A673 (cell line): ENCODE measurements around the gene PPP2R2D. TPM values are rescaled to one million over a fixed set of nuclear protein-coding genes. Genes with fewer than 3 reads are reported as not detected.

Experiments used
- BruUV-seq: library from RNA; stranded (reverse); fragments of 400-500 nt; replicated peaks from 2 replicates; lab custom pipeline; 2021; lab: Mats Ljungman, UMichigan
- CTCF ChIA-PET: fragments of 300-600 bp; sonication (Branson Sonifier 250); formaldehyde crosslinking; loops from one replicate; lab custom pipeline; 2022; ENCODE audit warnings: antibody characterized with exemption; lab: Charles Lee
- POLR2A ChIA-PET: fragments of 300-600 bp; sonication (Branson Sonifier 250); formaldehyde crosslinking; loops from one replicate; lab custom pipeline; 2022; ENCODE audit warnings: antibody characterized with exemption; ENCODE audit not compliant: low non-redundant PET; lab: Charles Lee
- DNase-seq: peaks from one replicate; pipeline ENCODE4 v3.0.0-alpha.2; 2015; ENCODE audit warnings: low spot score
- H3K27ac ChIP-seq: fragments of 200-600 bp; sonication (generic); 2 replicates; pipeline ENCODE4 v1.5.1; 2016; ENCODE audit warnings: mixed run types, low read depth, mild to moderate bottlenecking, mixed read lengths, antibody characterized with exemption, low read length; ENCODE audit not compliant: poor library complexity, severe bottlenecking
- H3K27me3 ChIP-seq: fragments of 200-600 bp; sonication (generic); replicated peaks from 2 replicates; pipeline ENCODE4 v1.6.1; 2017; ENCODE audit warnings: mixed run types, low read depth, mild to moderate bottlenecking, mixed read lengths, antibody characterized with exemption, low read length; ENCODE audit not compliant: insufficient read depth, poor library complexity
- H3K36me3 ChIP-seq: fragments of 200-600 bp; sonication (generic); 2 replicates; pipeline ENCODE4 v1.6.1; 2016; ENCODE audit warnings: mixed run types, mild to moderate bottlenecking, mixed read lengths, antibody characterized with exemption, low read length; ENCODE audit not compliant: insufficient read depth, poor library complexity, severe bottlenecking
- H3K4me1 ChIP-seq: fragments of 200-600 bp; sonication (generic); 2 replicates; pipeline ENCODE4 v1.6.1; 2017; ENCODE audit warnings: mixed run types, mild to moderate bottlenecking, mixed read lengths, antibody characterized with exemption, low read length; ENCODE audit not compliant: insufficient read depth, poor library complexity, severe bottlenecking
- H3K4me3 ChIP-seq: fragments of 200-600 bp; sonication (generic); 2 replicates; pipeline ENCODE4 v1.5.1; 2016; ENCODE audit warnings: low read depth, mixed run types, mild to moderate bottlenecking, mixed read lengths, low read length; ENCODE audit not compliant: poor library complexity, severe bottlenecking
- H3K9me3 ChIP-seq: fragments of 200-600 bp; sonication (generic); 2 replicates; pipeline ENCODE4 v1.6.1; 2016; ENCODE audit warnings: mixed run types, low read depth, mild to moderate bottlenecking, mixed read lengths, antibody characterized with exemption, low read length; ENCODE audit not compliant: poor library complexity, severe bottlenecking
- CTCF ChIP-seq: fragments of 300-800, 200-600 bp; sonication (generic); conservative IDR thresholded peaks from 2 replicates; pipeline ENCODE4 v1.5.1; 2017; ENCODE audit warnings: low read depth, mild to moderate bottlenecking, antibody characterized with exemption, low read length, moderate library complexity, mixed read lengths
- EZH2 ChIP-seq: fragments of 200-600 bp; sonication (generic); IDR thresholded peaks from 2 replicates; pipeline ENCODE4 v1.6.1; 2017; ENCODE audit warnings: borderline replicate concordance, low read depth, mild to moderate bottlenecking, mixed read lengths, antibody characterized with exemption, low read length; ENCODE audit not compliant: poor library complexity, severe bottlenecking
- intact Hi-C: fragments of 100-400 bp; cut with micrococcal nuclease; formaldehyde crosslinking; loops from one replicate; pipeline ENCODE4 v1.10.0; 2022; ENCODE audit not compliant: unreplicated experiment
- total RNA-seq: library from RNA; stranded (reverse); gene quantifications from 2 replicates; pipeline ENCODE4 v1.2.3, GENCODE V29; 2021

Gene PPP2R2D
- total RNA-seq, 1 experiment from 2014 or later: 49.1 TPM

- no peaks in the 10 kb centered on the region for H3K27me3 ChIP-seq
- TF ChIP-seq CTCF (peak; percentile 85), EZH2 (no peak)
- no peaks in the 10 kb centered on the region for H3K36me3 ChIP-seq
- CTCF ChIA-PET: interaction anchor here (0.6 to 0.7 kb wide), 3 partner anchors 11 to 267 kb away, joined by 3 to 7 read pairs (median 3); no protein-coding TSS in a partner anchor
- intact Hi-C loops: loop anchor here (2.0 to 10.0 kb wide), 2 partner anchors 560 to 1684 kb away; partner anchors contain the start of gene TCERG1L
- H3K4me3 ChIP-seq: no peak overlapping the region
- peaks cover 7% of the 10 kb centered on the region for H3K4me1 ChIP-seq
- POLR2A ChIA-PET: no interaction called here
- no peaks in the 10 kb centered on the region for H3K9me3 ChIP-seq
- no peak overlapping the region for H3K27ac ChIP-seq
- BruUV-seq: no TSS peak
- DNase-seq: peak; percentile 89
Measured at GRCh38 chr10:131874991-131875451, 25.8 kb upstream of the PPP2R2D start.

GRCh38 chr10:131875501-131875900 is 25.3 kb upstream of the PPP2R2D start:
- Histone ChIP-seq H3K4me3 (no peak overlapping the region), H3K36me3 (no peaks in the 10 kb centered on the region), H3K27me3 (no peaks in the 10 kb centered on the region), H3K4me1 (peaks cover 7% of the 10 kb centered on the region), H3K9me3 (no peaks in the 10 kb centered on the region), H3K27ac (no peak overlapping the region)
- intact Hi-C loops: loop anchor here (2.0 to 10.0 kb wide), 2 partner anchors 561 to 1685 kb away; partner anchors contain the start of gene TCERG1L
- ChIA-PET POLR2A (no interaction called here), CTCF (interaction anchor here (0.6 to 0.7 kb wide), 2 partner anchors 10 to 267 kb away, joined by 3 to 7 read pairs; no protein-coding TSS in a partner anchor)
- TF ChIP-seq EZH2 (no peak), CTCF (no peak)
- BruUV-seq: no TSS peak
- DNase-seq: no peak

GRCh38 chr10:131876017-131876416 is 24.8 kb upstream of the PPP2R2D start:
- ChIA-PET CTCF (no interaction called here), POLR2A (no interaction called here)
- no peak for TF ChIP-seq CTCF
- TF ChIP-seq EZH2: no peak
- BruUV-seq: no TSS peak
- intact Hi-C loops: loop anchor here (10.0 kb wide), 1 partner anchor 561 kb away; the partner anchor contains the start of gene TCERG1L
- H3K27ac ChIP-seq: no peak overlapping the region
- H3K4me1 ChIP-seq: peaks cover 7% of the 10 kb centered on the region
- no peaks in the 10 kb centered on the region for H3K9me3 ChIP-seq
- H3K27me3 ChIP-seq: no peaks in the 10 kb centered on the region
- no peaks in the 10 kb centered on the region for H3K36me3 ChIP-seq
- DNase-seq: no peak
- H3K4me3 ChIP-seq: no peak overlapping the region
